GM18870 (cell line): Measurements from ENCODE around the gene ATP10A.
"Not testable (repeated sequence)": the region's sequence is repeated elsewhere in the genome, so short reads cannot be mapped to it uniquely, and the experiment has no call there.

Experiments
- ATAC-seq: cut with Tn5 transposase; IDR thresholded peaks from one replicate; pipeline ENCODE4 v1.9.1; 2021; ENCODE audit warnings: moderate library complexity; ENCODE audit not compliant: unreplicated experiment

Gene ATP10A

GRCh38 chr15:25776071-25776746 lies 86.9 kb downstream of the ATP10A start:
- ATAC-seq: no peak

DNA sequence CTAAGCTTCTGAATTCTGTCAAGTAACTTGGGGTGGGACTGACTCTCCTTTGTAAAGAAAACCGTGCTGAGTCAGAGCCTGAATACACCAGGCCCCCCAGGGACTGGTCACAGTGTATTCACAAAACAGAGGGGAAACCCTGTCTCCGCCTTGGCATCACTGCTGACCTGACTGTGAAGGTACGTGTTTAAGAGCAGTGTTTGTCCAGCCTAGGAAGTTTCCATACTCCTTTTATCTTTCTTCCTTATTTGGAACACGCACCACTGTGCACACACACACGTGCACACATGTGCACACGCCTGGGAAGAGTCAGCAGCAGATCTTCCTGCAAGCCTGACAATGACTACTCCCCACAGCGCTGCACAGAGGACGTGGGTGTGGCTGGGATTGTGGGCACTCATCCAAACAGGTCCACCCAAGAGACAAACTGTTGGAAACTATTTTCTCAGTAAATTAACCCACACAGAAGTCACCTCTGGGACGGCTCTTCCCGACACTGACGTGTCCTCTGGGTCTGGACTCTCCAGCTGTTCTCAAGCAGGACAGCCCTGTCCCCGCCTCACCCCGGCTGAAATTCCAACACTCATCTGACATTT lies 87.7 kb downstream of the ATP10A start:
- ATAC-seq: peak; percentile 81

- ATAC-seq: no peak
Measured at GRCh38 chr15:25774871-25775270, 88.3 kb downstream of the ATP10A start.

DNA sequence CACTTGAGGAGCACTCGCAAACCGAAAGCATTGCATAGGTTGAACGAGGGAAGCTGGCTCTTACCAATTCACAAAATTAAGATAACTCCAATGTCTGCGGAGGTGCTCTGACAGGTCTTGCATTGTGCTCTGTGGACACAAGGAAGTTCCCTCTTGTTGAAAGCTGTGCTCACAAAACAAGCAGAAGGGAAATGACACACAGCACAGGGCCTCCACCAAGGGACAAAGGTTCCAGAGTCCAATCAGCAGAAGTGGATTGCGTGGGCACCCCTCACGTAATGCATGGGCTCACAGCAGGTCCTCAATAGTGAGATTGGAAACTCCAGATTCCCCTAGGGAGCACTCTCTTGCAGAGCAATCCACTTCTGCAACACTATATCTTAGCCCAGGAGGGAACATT lies 89.9 kb downstream of the ATP10A start:
- no peak for ATAC-seq

DNA sequence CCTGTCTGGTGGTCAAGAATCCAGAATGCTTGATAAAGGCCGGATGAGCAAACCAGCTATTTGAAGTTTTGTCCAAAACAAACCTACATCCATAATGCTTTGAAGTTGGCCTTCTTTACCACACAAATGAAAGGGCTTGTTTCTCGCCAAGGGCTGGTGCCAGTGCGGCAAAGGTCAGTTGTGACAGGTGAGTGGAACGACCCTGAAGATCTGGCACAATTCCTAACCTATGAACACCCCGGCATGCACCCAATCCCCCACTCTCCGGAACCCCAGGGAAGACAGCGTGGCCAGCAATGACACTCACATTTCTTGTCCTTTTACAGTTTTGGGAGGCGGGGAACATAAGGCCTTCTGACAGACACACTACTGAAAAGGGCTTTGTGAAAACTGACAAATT lies 90.6 kb downstream of the ATP10A start:
- no peak for ATAC-seq

DNA sequence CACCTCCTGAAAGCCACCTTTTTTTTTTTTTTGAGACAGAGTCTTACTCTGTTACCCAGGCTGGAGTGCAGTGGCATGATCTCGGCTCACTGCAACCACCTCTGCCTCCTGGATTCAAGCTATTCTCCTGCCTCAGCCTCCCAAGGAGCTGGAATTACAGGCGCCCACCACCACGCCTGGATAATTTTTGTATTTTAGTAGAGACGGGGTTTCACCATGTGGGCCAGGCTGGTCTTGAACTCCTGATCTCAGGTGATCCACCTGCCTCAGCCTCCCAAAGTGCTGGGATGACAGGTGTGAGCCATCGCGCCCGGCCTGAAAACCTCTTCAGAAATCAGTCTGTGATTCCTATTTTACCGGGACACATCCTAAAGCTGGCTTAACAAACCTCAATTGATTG lies 91.4 kb downstream of the ATP10A start:
- not testable (repeated sequence) for ATAC-seq

DNA sequence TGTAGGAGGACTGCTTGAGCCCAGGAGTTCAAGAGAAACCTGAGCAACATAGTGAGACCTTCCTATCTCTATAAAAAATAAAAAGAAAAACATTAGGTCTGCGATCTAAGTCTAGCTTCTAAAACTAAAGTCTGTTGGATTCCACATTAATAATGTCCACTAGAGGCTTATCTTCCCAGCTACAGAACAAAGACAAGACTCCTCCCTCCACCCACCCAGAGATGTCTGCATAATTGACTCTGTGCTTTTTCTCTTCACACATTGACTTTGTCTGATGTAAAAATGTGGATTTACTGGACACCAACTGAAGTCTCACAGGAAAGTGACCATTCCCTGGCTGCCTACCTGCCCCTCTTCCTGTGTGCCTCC lies 91.8 kb downstream of the ATP10A start:
- ATAC-seq: no peak

DNA sequence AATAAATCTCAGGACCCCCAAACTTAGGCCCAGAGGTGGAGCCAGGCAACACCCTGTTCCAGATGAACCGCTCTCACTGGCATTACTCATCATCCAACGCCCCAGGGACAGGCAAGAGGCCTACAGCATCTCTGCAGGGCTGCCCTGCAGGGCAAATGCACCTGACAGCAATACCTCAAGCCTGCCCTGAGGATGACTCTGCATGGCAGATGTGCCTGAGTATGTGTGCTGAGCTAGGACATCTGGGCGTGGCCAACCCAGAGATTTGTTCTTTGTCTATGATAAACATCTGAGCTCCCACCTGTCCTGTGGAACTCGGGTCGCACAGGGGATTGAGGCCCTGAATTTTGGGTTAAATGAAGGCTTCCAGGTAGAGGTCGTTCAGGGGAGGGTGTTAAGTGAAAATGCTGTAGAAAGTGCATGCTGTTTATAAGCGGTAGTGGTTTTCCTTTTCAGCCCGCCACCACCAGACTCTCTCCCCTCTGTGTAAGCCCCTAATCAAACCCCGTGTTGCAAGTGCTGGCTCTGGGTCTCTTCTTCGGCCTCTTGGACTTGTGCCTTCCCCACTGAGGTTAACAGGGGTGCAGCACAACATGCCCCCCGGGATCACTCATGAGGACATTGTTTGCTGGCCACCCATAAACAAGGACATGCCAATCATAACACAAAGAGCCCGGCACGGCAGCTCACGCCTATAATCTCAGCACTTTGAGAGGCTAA lies 92.3 kb downstream of the ATP10A start:
- no peak for ATAC-seq

- ATAC-seq: no peak
Measured at GRCh38 chr15:25770031-25770430, 93.1 kb downstream of the ATP10A start.

DNA sequence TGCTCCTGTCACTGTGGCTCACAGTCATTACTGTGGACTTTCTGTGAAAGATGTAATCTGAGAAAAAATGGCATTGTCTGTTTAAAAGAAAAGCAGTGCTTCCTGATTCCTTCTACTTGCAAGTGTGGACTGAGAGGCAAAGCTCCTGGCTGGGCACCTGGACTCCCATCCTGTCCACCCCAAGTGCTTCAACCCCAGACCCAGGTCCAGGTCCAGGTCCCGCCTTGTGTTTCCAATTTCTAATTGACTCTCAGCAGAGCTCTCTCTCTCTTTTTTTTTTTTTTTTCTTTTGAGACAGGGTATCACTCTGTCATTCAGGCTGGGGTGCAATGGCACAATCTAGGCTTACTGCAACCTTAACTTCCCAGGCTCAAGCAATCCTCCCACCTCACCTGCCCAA lies 94.9 kb downstream of the ATP10A start:
- ATAC-seq: no peak

GRCh38 chr15:25767356-25768151 lies 95.6 kb downstream of the ATP10A start:
- ATAC-seq: no peak

- no peak for ATAC-seq
Measured at GRCh38 chr15:25766417-25766816, 96.7 kb downstream of the ATP10A start.

- no peak for ATAC-seq
Measured at GRCh38 chr15:25764980-25765735, 98.0 kb downstream of the ATP10A start.

DNA sequence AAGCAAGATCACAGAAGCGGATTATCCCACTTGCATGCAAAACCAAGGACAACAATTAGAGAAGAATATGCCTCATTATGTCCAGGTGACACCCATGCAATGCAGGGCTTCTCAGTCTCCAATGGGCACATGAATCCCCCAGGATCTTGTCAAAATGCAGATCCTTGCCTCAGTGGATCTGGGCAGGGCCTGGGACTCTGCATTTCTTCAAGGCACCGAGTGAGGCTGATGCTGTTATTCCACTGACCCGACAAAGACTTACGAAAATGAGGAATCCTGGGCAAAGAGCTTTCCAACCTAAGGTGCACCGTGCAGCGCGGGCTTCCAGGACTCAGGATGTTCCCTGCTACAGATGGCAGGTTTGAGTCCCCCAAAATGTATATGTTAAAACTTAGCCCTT lies 99.2 kb downstream of the ATP10A start:
- no peak for ATAC-seq

DNA sequence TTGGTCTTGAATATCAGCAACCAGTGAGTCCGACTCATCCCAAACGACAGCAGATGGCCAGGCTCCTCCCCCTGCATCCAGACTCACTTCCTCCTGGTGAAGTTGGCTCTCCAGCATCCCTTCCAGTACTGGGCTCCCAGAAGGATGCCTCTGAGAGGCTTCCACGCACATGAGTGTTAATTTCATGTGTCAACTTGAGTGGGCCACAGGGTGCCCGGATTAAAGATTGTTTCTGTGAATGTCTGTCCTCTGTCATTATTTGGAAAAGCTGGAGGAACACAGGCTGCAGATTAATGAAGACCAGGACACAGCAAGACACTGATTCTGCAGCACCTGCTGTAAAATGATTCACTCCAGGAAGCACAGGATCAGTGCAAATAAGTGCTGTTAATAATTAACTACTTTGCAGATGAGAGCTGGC lies 99.8 kb downstream of the ATP10A start:
- ATAC-seq: no peak

GRCh38 chr15:25761971-25762662 lies 101.0 kb downstream of the ATP10A start:
- no peak for ATAC-seq

GRCh38 chr15:25759421-25759820 lies 103.7 kb downstream of the ATP10A start:
- ATAC-seq: no peak

DNA sequence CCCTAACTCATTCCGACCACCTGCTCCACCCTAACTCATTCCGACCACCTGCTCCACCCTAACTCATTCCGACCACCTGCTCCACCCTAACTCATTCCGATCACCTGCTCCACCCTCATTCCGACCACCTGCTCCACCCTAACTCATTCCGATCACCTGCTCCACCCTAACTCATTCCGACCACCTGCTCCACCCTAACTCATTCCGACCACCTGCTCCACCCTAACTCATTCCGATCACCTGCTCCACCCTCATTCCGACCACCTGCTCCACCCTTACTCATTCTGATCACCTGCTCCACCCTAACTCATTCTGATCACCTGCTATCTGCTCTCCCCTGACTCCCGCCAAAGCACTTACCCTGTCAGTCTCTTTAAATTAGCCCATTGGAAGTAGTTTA lies 104.5 kb downstream of the ATP10A start:
- ATAC-seq: not testable (repeated sequence)

DNA sequence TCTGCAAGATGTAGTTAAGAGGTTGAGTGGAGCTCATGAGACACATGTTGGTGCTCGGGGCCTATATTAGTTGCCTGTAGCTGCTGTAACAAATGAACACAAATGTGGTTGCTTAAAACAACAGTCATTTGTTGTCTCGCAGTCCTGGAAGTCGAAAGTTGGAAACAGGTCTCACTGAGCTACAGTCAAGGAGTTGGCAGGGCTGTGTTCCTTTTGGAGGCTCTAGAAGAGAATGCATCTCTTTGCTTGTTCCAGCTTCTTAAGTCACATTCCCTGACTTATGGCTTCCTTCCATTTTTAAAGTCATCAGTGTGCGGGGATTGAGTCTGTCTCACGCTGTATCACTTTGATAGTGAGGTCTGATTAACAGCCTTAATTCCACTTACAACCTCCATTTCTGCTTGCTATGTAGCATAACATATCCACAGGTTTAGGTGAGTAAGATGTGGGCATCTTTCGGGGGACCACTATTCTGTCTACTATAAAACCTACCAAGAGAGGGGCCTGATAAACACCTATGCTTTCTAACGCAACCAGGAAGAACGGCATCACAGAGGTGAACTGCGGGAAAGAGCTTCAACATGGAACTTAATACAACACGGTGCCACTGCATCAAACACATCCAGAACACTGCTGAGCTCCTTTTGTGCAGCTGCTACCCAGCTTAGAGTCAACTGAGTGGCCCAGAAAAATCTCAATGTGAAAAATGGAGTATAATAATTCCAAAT lies 119.4 kb downstream of the ATP10A start:
- no peak for ATAC-seq
